H1 (cell line): ENCODE results near the gene POLR2H. TPM values are rescaled to one million over a fixed set of nuclear protein-coding genes. Genes with fewer than 3 reads are reported as not detected.

Source experiments
- CTCF ChIA-PET: fragments of 300-600 bp; sonication (Branson Sonifier 250); formaldehyde crosslinking; loops from one replicate; lab custom pipeline; 2021; ENCODE audit not compliant: partially characterized antibody; lab: Charles Lee
- POLR2A ChIA-PET: fragments of 300-600 bp; sonication (Branson Sonifier 250); formaldehyde crosslinking; loops from one replicate; lab custom pipeline; 2021; ENCODE audit warnings: inconsistent platforms; ENCODE audit not compliant: partially characterized antibody; lab: Charles Lee
- DNase-seq, 2 experiments: peaks; one replicate each; pipeline versions ENCODE4 v3.0.0 to v3.0.0-alpha.2; 2010 to 2022; ENCODE audit warnings: low spot score in 2 of 2, low read depth in 1 of 2, mixed read lengths in 1 of 2
- FAIRE-seq: peaks from 2 replicates; lab custom pipeline; 2011; peaks lifted over from hg19 to GRCh38; lab: Jason Lieb, UNC
- H2AFZ ChIP-seq: 2 replicates; pipeline ENCODE4 v1.8.1; 2012; ENCODE audit warnings: low read length, inconsistent platforms
- H2AK5ac ChIP-seq: 2 replicates; pipeline ENCODE4 v1.6.1; 2013; ENCODE audit warnings: low read depth, low read length
- H2BK120ac ChIP-seq: replicated peaks from 2 replicates; pipeline ENCODE3; 2013; ENCODE audit warnings: low read depth, low read length, inconsistent platforms
- H2BK12ac ChIP-seq: 2 replicates; pipeline ENCODE4 v1.6.1; 2013; ENCODE audit warnings: low read depth, low read length
- H2BK15ac ChIP-seq: 2 replicates; pipeline ENCODE4 v1.6.1; 2013; ENCODE audit warnings: low read length
- H2BK20ac ChIP-seq: 2 replicates; pipeline ENCODE4 v1.6.1; 2013; ENCODE audit warnings: low read length
- H2BK5ac ChIP-seq: 2 replicates; pipeline ENCODE4 v1.6.1; 2013; ENCODE audit warnings: low read depth, low read length
- H3K14ac ChIP-seq: 2 replicates; pipeline ENCODE4 v1.6.1; 2013; ENCODE audit warnings: inconsistent platforms; ENCODE audit not compliant: insufficient read length
- H3K18ac ChIP-seq: 2 replicates; pipeline ENCODE4 v1.6.1; 2013; ENCODE audit warnings: low read length; ENCODE audit errors: extremely low read depth
- H3K23ac ChIP-seq: 2 replicates; pipeline ENCODE4 v1.6.1; 2013; ENCODE audit warnings: inconsistent platforms; ENCODE audit not compliant: insufficient read length
- H3K23me2 ChIP-seq: 2 replicates; pipeline ENCODE4 v1.6.1; 2013; ENCODE audit warnings: low read depth, low read length
- H3K27ac ChIP-seq: 2 replicates; pipeline ENCODE4 v1.6.1; 2011; ENCODE audit warnings: low read depth, low read length, inconsistent platforms
- H3K27me3 ChIP-seq, 4 experiments: replicated peaks in 1 of 4; 1 replicate in 1 of 4; 2 replicates in 3 of 4; pipeline versions ENCODE4 v1.6.1 to v1.8.1; 2011 to 2013; ENCODE audit warnings: low read length in 3 of 4, mild to moderate bottlenecking in 3 of 4, inconsistent platforms in 2 of 4, mixed read lengths in 2 of 4, moderate library complexity in 1 of 4; ENCODE audit not compliant: control insufficient read depth in 3 of 4, insufficient read depth in 3 of 4; ENCODE audit errors: extremely low read depth in 1 of 4
- H3K36me3 ChIP-seq, 4 experiments: 2 replicates each; pipeline versions ENCODE4 v1.6.1 to v1.8.1; 2011 to 2013; ENCODE audit warnings: mild to moderate bottlenecking in 4 of 4, low read length in 3 of 4, moderate library complexity in 2 of 4, control low read depth in 1 of 4, inconsistent platforms in 1 of 4; ENCODE audit not compliant: insufficient read depth in 4 of 4, control insufficient read depth in 2 of 4
- H3K4ac ChIP-seq: replicated peaks from 2 replicates; pipeline ENCODE3; 2013; ENCODE audit warnings: low read length, low read depth, mixed read lengths, inconsistent platforms; ENCODE audit not compliant: insufficient read length
- H3K4me1 ChIP-seq, 4 experiments: replicated peaks in 1 of 4; 1 replicate in 1 of 4; 2 replicates in 3 of 4; pipeline versions ENCODE4 v1.6.1 to v1.8.1; 2011 to 2013; ENCODE audit warnings: low read length in 3 of 4, inconsistent platforms in 2 of 4, mixed read lengths in 1 of 4; ENCODE audit not compliant: insufficient read depth in 4 of 4, control insufficient read depth in 3 of 4
- H3K4me2 ChIP-seq, 2 experiments: 2 replicates each; pipeline versions ENCODE4 v1.6.1 to v1.8.1; 2011 to 2013; ENCODE audit warnings: low read depth in 2 of 2, low read length in 2 of 2, control low read depth in 1 of 2, inconsistent platforms in 1 of 2, mild to moderate bottlenecking in 1 of 2; ENCODE audit not compliant: insufficient read depth in 1 of 2
- H3K4me3 ChIP-seq, 4 experiments: fragments of 200-600, 300-600 bp in 1 of 4; sonication (generic), shearing (Covaris generic), sonication (Bioruptor Twin) in 1 of 4; 2 replicates each; pipeline versions ENCODE4 v1.5.1 to v1.8.1; 2011 to 2016; ENCODE audit warnings: low read length in 4 of 4, low read depth in 3 of 4, control low read depth in 2 of 4, inconsistent platforms in 2 of 4, mild to moderate bottlenecking in 2 of 4, mixed read lengths in 1 of 4, moderate library complexity in 1 of 4; ENCODE audit not compliant: insufficient read depth in 2 of 4; ENCODE audit errors: extremely low read depth in 1 of 4
- H3K56ac ChIP-seq: replicated peaks from 2 replicates; pipeline ENCODE3; 2013; ENCODE audit warnings: low read depth, mild to moderate bottlenecking, mixed read lengths, low read length, inconsistent platforms; ENCODE audit not compliant: insufficient read length
- H3K79me1 ChIP-seq: 2 replicates; pipeline ENCODE4 v1.6.1; 2013; ENCODE audit warnings: low read depth, low read length, control low read depth
- H3K79me2 ChIP-seq, 2 experiments: 2 replicates each; pipeline versions ENCODE4 v1.6.1 to v1.8.1; 2012 to 2013; ENCODE audit warnings: low read length in 2 of 2, mild to moderate bottlenecking in 2 of 2, inconsistent platforms in 1 of 2; ENCODE audit not compliant: insufficient read depth in 2 of 2, control insufficient read depth in 1 of 2
- H3K9ac ChIP-seq, 4 experiments: replicated peaks in 1 of 4; 1 replicate in 1 of 4; 2 replicates in 3 of 4; pipeline versions ENCODE4 v1.6.1 to v1.8.1; 2011 to 2013; ENCODE audit warnings: low read depth in 3 of 4, low read length in 3 of 4, control low read depth in 2 of 4, mild to moderate bottlenecking in 2 of 4, moderate library complexity in 2 of 4, inconsistent platforms in 1 of 4; ENCODE audit errors: extremely low read depth in 1 of 4
- H3K9me3 ChIP-seq, 2 experiments: 2 replicates each; pipeline versions ENCODE4 v1.6.1 to v1.8.1; 2012 to 2013; ENCODE audit warnings: mild to moderate bottlenecking in 2 of 2, moderate library complexity in 2 of 2, control low read depth in 1 of 2, inconsistent platforms in 1 of 2, low read depth in 1 of 2, low read length in 1 of 2, mixed read lengths in 1 of 2; ENCODE audit not compliant: insufficient read depth in 2 of 2
- H4K20me1 ChIP-seq, 2 experiments: replicated peaks in 1 of 2; 2 replicates each; pipeline versions ENCODE3 to v1.8.1; 2011 to 2013; ENCODE audit warnings: inconsistent platforms in 2 of 2, low read length in 2 of 2, mild to moderate bottlenecking in 1 of 2; ENCODE audit not compliant: insufficient read depth in 2 of 2, control insufficient read depth in 1 of 2
- H4K5ac ChIP-seq: 2 replicates; pipeline ENCODE4 v1.6.1; 2013; ENCODE audit warnings: low read length, low read depth, mixed read lengths, inconsistent platforms; ENCODE audit not compliant: insufficient read length
- H4K8ac ChIP-seq: 2 replicates; pipeline ENCODE4 v1.8.0; 2013; ENCODE audit warnings: mild to moderate bottlenecking, moderate library complexity, low read length, inconsistent platforms; ENCODE audit not compliant: insufficient read depth; ENCODE audit errors: extremely low read depth
- H4K91ac ChIP-seq: replicated peaks from 2 replicates; pipeline ENCODE3; 2013; ENCODE audit warnings: low read length, mixed read lengths, inconsistent platforms; ENCODE audit not compliant: insufficient read length
- RBBP5 ChIP-seq: IDR thresholded peaks from 2 replicates; pipeline ENCODE4 v1.7.1; 2012; ENCODE audit warnings: low read depth, mild to moderate bottlenecking, inconsistent platforms, low read length, moderate library complexity, borderline replicate concordance
- WGBS, 2 experiments: shearing (Covaris generic) in 1 of 2; methylation state at CpG; one replicate each; pipeline versions ENCODE4 v1.1.6 to v1.1.7; 2013 to 2015; ENCODE audit warnings: low lambda C conversion rate in 2 of 2, mixed read lengths in 2 of 2, inconsistent platforms in 1 of 2, low coverage in 1 of 2, missing lambda C conversion rate in 1 of 2; ENCODE audit not compliant: insufficient replicate concordance in 2 of 2, insufficient coverage in 1 of 2, insufficient read length in 1 of 2; ENCODE audit errors: extremely low coverage in 1 of 2, missing lambda C conversion rate in 1 of 2; 5-methylcytosine and 5-hydroxymethylcytosine counted together
- polyA plus RNA-seq, 7 experiments: library from polyadenylated mRNA; depleted of rRNA in 3 of 7; stranded (reverse) in 5 of 7; unstranded in 2 of 7; fragments of >200 nt in 5 of 7; fragments of 200-250 nt in 2 of 7; gene quantifications; 1 replicate in 5 of 7; 2 replicates in 1 of 7; 4 replicates in 1 of 7; pipeline versions ENCODE4 v1.2.1 to v1.2.3, GENCODE V29; 2011 to 2013; ENCODE audit warnings: missing spikeins in 2 of 7, mixed read lengths in 2 of 7
- total RNA-seq: library from RNA; stranded (reverse); fragmentation: NEBNext Ultra II Directional; extraction: Animal tissue kit (Norgen Biotek cat#: 25700); gene quantifications from 2 replicates; pipeline ENCODE4 v1.2.1, GENCODE V29; 2021

Gene POLR2H
- total and polyA plus RNA-seq, 2 of the 8 experiments (the other 6 are each of a cell fraction or from before 2014, with no cell fraction given): 113 to 335 TPM

GRCh38 chr3:184372296-184372821, 10.8 kb downstream of the POLR2H start:
- WGBS, 2 experiments: 79% methylated on average over 8 of the region's 8 CpGs; no CpG with 5 or more reads in 1 of the 2 experiments
- H3K79me2 ChIP-seq: no peaks in the 10 kb centered on the region
- no peak overlapping the region for H4K5ac ChIP-seq
- H3K9me3 ChIP-seq: no peaks in the 10 kb centered on the region
- H3K4me3 ChIP-seq: no peak overlapping the region
- H3K23me2 ChIP-seq: no peaks in the 10 kb centered on the region; the same call in 1 of the 2 replicates
- no peak overlapping the region for H3K23ac ChIP-seq
- H3K9ac ChIP-seq: no peak overlapping the region
- H2AFZ ChIP-seq: no peak overlapping the region
- no peak overlapping the region for H4K91ac ChIP-seq
- no peak overlapping the region for H2BK12ac ChIP-seq
- H3K14ac ChIP-seq: no peak overlapping the region
- no peak overlapping the region for H4K8ac ChIP-seq
- peaks cover 6 to 14% (median 11%) of the 10 kb centered on the region in 4 experiments; a peak in 7 of 8 replicates for H3K36me3 ChIP-seq
- CTCF ChIA-PET: interaction anchor here (0.7 to 11.5 kb wide), 41 partner anchors 9 to 429 kb away, joined by 3 to 223 read pairs (median 8); partner anchors contain the start of genes CHRD, CLCN2 and FAM131A
- no peak overlapping the region for H2BK5ac ChIP-seq
- no peak overlapping the region for H2BK20ac ChIP-seq
- no peak overlapping the region for H3K4ac ChIP-seq
- H3K18ac ChIP-seq: no peak overlapping the region
- no peak for TF ChIP-seq RBBP5
- TF ChIP-seq, all 59 proteins: peak for 0
- peaks cover 4 to 8% (median 7%) of the 10 kb centered on the region in 4 experiments for H3K4me1 ChIP-seq
- FAIRE-seq (no peak), DNase-seq (no peak)
- peaks cover 0 to 12% of the 10 kb centered on the region in 2 experiments for H4K20me1 ChIP-seq
- POLR2A ChIA-PET: interaction anchor here (1.1 to 4.2 kb wide), 4 partner anchors 10 to 185 kb away, joined by 3 to 32 read pairs (median 4); partner anchors contain the start of genes CLCN2 and POLR2H
- no peak overlapping the region for H2BK15ac ChIP-seq
- no peaks in the 10 kb centered on the region; a peak in 2 of 7 replicates for H3K27me3 ChIP-seq
- no peaks in the 10 kb centered on the region for H3K79me1 ChIP-seq
- H3K4me2 ChIP-seq: no peak overlapping the region
- no peak overlapping the region for H3K56ac ChIP-seq
- H3K27ac ChIP-seq: no peak overlapping the region
- no peak overlapping the region for H2BK120ac ChIP-seq
- no peak overlapping the region for H2AK5ac ChIP-seq
